ENCODE results near the gene TRAP1. TPM values are rescaled to one million over a fixed set of nuclear protein-coding genes. Genes with fewer than 3 reads are reported as not detected.

The TRAP1 gene
- total RNA-seq, 2 donors from 2014 or later = 105 to 257 TPM

DNA sequence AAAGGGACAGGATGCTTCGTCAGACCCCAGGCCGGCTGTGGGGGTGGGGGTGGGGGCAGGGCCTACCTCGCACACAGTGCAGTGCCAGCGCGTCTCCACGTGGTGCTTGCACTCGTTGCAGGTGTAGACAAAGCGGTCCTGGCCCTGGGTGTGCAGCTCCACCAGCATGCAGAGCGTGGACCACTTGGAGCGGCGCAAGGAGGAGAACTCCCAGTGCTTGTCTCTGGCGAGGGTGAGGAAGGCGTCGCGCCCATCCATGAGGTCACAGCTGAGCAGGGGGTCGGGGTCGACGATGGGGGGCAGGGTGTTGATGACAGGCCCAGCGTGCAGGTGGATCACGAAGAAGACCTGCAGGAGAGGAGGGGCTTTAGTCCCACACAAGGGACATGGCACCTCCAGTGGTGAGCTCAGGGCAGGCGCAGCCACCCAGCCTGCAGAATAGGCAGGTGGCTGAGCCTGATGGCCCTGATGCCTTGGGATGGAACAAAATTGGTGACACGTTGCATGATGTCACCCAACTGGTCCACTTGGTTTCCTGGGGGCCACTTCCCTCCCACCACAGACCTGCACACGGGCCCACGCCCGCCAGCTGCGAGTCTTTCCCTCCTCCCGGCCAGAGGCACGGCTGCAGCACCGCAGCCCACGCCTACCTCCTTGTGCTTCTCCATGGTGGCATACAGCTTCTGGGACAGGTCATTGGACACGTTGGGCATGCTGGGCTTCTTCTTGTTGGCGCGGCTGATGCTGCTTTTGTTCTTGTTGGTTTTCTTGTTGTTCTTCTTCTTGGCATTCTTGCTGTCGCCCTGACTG, 14.0 kb upstream of the TRAP1 start:
- Mint-ChIP-seq H3K36me3 (peaks cover 11% of the 10 kb centered on the region), H3K27me3 (no peaks in the 10 kb centered on the region), H3K27ac (no peak overlapping the region), H3K9me3 (no peaks in the 10 kb centered on the region), H3K4me1 (ENCODE audit: low read depth in 2 of 2) (peaks cover 0 to 15% of the 10 kb centered on the region in 2 donors), H3K4me3 (no peak overlapping the region)
- DNase-seq (ENCODE audit: low spot score) (no peak), ATAC-seq (no peak)

GRCh38 chr16:3730161-3731125, 13.1 kb upstream of the TRAP1 start:
- H3K9me3 Mint-ChIP-seq = no peaks in the 10 kb centered on the region
- H3K36me3 Mint-ChIP-seq = peaks cover 5% of the 10 kb centered on the region
- H3K4me3 Mint-ChIP-seq = no peak overlapping the region
- no peak overlapping the region for H3K27ac Mint-ChIP-seq
- DNase-seq (ENCODE audit: low spot score) (no peak), ATAC-seq (no peak)
- peaks cover 0 to 10% of the 10 kb centered on the region in 2 donors for H3K4me1 Mint-ChIP-seq (ENCODE audit: low read depth in 2 of 2)
- no peaks in the 10 kb centered on the region for H3K27me3 Mint-ChIP-seq

DNA sequence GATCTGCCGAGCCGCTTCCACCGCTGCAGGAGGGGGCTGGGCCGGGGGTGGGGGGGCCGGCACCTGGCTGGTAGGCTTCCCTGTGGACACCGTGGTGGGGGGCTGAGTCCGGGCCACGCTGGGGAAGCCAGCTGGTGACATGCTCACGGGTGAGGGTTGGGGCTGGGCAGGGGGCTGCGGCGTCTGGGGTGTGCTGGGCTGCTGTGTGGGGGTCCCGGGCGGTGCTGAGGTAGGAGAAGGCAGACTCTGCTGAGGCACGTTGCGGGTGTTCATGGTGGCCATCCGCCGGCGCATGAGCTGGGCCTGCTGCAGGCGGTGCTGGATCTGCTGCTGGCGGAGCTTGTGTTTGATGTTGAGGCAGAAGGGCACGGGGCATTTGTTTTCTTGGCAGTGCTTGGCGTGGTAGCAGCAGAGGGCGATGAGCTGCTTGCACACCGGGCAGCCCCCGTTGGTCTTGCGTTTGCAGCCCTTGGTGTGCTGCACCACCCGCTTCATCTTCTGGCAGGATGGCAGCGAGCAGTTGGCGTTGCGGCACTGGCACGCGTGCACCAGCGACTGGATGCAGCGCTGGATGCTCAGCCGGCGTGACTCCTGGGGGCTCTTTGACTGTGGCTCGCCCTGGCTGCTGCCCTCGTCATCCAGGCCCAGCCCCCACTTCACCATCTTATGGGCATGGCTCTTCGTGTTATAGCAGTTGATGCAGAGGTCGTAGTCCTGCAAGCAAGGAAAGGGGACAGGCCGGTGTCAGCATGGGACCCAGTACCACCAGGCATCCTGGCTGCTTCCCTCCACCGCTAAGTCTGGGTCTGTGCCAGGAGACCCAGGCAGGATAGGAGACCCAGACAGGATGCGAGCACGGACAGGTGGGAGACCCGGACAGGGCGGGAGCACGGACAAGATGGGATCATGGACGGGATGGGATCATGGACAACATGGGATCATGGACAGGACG, 12.1 kb upstream of the TRAP1 start:
- DNase-seq (ENCODE audit: low spot score) = no peak
- no peak overlapping the region for H3K27ac Mint-ChIP-seq
- H3K4me1 Mint-ChIP-seq (ENCODE audit: low read depth in 2 of 2) = peaks cover 0 to 10% of the 10 kb centered on the region in 2 donors
- ATAC-seq = no peak
- H3K9me3 Mint-ChIP-seq = no peaks in the 10 kb centered on the region
- peaks cover 5% of the 10 kb centered on the region for H3K36me3 Mint-ChIP-seq
- no peaks in the 10 kb centered on the region for H3K27me3 Mint-ChIP-seq
- H3K4me3 Mint-ChIP-seq = no peak overlapping the region

DNA sequence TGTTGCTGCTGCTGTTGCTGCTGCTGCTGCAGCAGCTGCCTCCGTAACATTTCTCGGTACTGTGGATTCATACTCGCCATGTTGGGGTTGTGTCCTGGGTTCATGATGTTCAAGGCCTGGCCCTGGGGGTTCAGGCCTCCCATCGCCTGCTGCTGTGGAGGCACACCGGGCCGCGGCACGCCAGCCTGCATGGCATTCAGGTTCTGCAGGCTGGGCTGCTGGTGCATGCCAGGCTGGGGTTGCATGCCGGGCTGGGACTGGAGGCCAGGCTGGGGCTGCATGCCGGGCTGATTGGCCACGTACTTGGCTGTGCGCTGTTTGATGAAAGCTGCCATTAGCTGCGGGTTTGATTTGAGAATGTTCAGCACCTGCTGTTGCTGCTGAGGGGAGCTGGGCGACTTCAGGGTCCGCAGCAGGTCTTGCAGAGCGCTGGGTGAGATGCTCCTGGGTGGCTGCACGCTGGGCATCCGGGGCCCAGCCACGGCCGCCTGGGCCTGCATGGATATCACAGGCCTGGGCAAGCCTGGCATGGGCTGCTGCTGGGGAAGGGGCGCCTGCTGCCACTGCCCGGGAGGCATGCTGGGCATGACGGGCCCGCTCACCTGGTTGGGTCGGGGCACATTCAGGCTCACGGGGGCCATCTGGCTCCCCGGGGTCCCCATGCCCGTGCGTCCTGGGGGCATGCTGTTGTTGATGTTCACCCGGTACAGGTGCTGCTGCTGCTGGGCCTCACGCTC, 11.3 kb upstream of the TRAP1 start:
- H3K4me1 Mint-ChIP-seq (ENCODE audit: low read depth in 2 of 2) = peaks cover 0 to 7% of the 10 kb centered on the region in 2 donors
- DNase-seq (ENCODE audit: low spot score) (no peak), ATAC-seq (no peak)
- no peaks in the 10 kb centered on the region for H3K27me3 Mint-ChIP-seq
- no peak overlapping the region for H3K27ac Mint-ChIP-seq
- H3K4me3 Mint-ChIP-seq = no peak overlapping the region
- H3K36me3 Mint-ChIP-seq = peaks cover 5% of the 10 kb centered on the region
- no peaks in the 10 kb centered on the region for H3K9me3 Mint-ChIP-seq

GRCh38 chr16:3727806-3728381, 10.6 kb upstream of the TRAP1 start:
- Mint-ChIP-seq H3K36me3 (peaks cover 5% of the 10 kb centered on the region), H3K4me1 (ENCODE audit: low read depth in 2 of 2) (peaks cover 0 to 7% of the 10 kb centered on the region in 2 donors), H3K27ac (no peak overlapping the region), H3K4me3 (no peak overlapping the region), H3K27me3 (no peaks in the 10 kb centered on the region), H3K9me3 (no peaks in the 10 kb centered on the region)
- no peak for DNase-seq (ENCODE audit: low spot score)
- ATAC-seq = no peak

- ATAC-seq = no peak
- Mint-ChIP-seq H3K36me3 (peaks cover 5% of the 10 kb centered on the region), H3K4me1 (ENCODE audit: low read depth in 2 of 2) (peaks cover 0 to 5% of the 10 kb centered on the region in 2 donors), H3K27ac (no peak overlapping the region), H3K9me3 (no peaks in the 10 kb centered on the region), H3K4me3 (no peak overlapping the region), H3K27me3 (no peaks in the 10 kb centered on the region)
- DNase-seq (ENCODE audit: low spot score) = no peak
Observed at GRCh38 chr16:3726021-3726687, 8.8 kb upstream of the TRAP1 start.

- no peak overlapping the region for H3K4me3 Mint-ChIP-seq
- H3K27ac Mint-ChIP-seq = no peak overlapping the region
- DNase-seq (ENCODE audit: low spot score) (no peak), ATAC-seq (no peak)
- peaks cover 0 to 2% of the 10 kb centered on the region in 2 donors for H3K4me1 Mint-ChIP-seq (ENCODE audit: low read depth in 2 of 2)
- no peaks in the 10 kb centered on the region for H3K27me3 Mint-ChIP-seq
- peaks cover 3% of the 10 kb centered on the region for H3K36me3 Mint-ChIP-seq
- no peaks in the 10 kb centered on the region for H3K9me3 Mint-ChIP-seq
Observed at GRCh38 chr16:3725276-3725675, 8.0 kb upstream of the TRAP1 start.

DNA sequence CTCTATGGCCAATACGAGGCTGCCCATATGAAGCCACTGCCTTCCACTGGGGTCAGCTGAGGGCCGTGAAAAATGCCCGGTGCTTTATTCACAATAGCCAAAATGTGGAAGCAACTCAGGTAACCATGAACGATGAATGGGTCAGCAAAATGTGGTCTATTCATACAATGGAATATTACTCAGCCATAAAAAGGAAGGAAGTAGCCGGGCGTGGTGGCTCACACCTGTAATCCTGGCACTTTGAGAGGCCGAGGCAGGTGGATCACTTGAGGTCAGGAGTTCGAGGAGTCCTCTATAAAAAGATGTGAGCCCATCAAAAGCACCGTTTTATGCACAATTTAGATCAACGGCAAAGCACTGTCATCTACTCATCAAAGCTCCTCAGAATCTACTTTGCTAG, 5.2 kb upstream of the TRAP1 start:
- H3K36me3 Mint-ChIP-seq = no peaks in the 10 kb centered on the region
- H3K9me3 Mint-ChIP-seq = no peaks in the 10 kb centered on the region
- no peaks in the 10 kb centered on the region for H3K27me3 Mint-ChIP-seq
- DNase-seq (ENCODE audit: low spot score) (no peak), ATAC-seq (no peak)
- H3K4me3 Mint-ChIP-seq = no peak overlapping the region
- H3K4me1 Mint-ChIP-seq (ENCODE audit: low read depth in 2 of 2) = peaks cover 3 to 6% of the 10 kb centered on the region in 2 donors
- H3K27ac Mint-ChIP-seq = no peak overlapping the region

- H3K4me3 Mint-ChIP-seq = no peak overlapping the region
Observed at GRCh38 chr16:3720418-3720817, 3.1 kb upstream of the TRAP1 start.

GRCh38 chr16:3718628-3719027, 1.3 kb upstream of the TRAP1 start:
- Mint-ChIP-seq H3K36me3 (no peaks in the 10 kb centered on the region), H3K9me3 (no peaks in the 10 kb centered on the region), H3K27ac (peak overlapping the region in 1 of 2 donors; percentile 67), H3K4me1 (ENCODE audit: low read depth in 2 of 2) (peaks cover 14 to 21% of the 10 kb centered on the region in 2 donors), H3K27me3 (no peaks in the 10 kb centered on the region), H3K4me3 (no peak overlapping the region)
- DNase-seq (ENCODE audit: low spot score) (no peak), ATAC-seq (no peak)

More at GRCh38 chr16:3720418-3720817, 3.1 kb upstream of the TRAP1 start:
- Mint-ChIP-seq H3K9me3 (no peaks in the 10 kb centered on the region), H3K36me3 (no peaks in the 10 kb centered on the region), H3K27ac (no peak overlapping the region), H3K4me1 (ENCODE audit: low read depth in 2 of 2) (peaks cover 6 to 9% of the 10 kb centered on the region in 2 donors), H3K27me3 (no peaks in the 10 kb centered on the region)
- ATAC-seq = no peak
- no peak for DNase-seq (ENCODE audit: low spot score)

GRCh38 chr16:3718019-3718391, 681 bp upstream of the TRAP1 start:
- DNase-seq (ENCODE audit: low spot score) (no peak), ATAC-seq (no peak)
- peak overlapping the region; percentile 67 to 68 for H3K27ac Mint-ChIP-seq
- no peaks in the 10 kb centered on the region for H3K36me3 Mint-ChIP-seq
- H3K4me3 Mint-ChIP-seq = peak overlapping the region; percentile 76
- H3K9me3 Mint-ChIP-seq = no peaks in the 10 kb centered on the region
- peaks cover 14 to 21% of the 10 kb centered on the region in 2 donors for H3K4me1 Mint-ChIP-seq (ENCODE audit: low read depth in 2 of 2)
- no peaks in the 10 kb centered on the region for H3K27me3 Mint-ChIP-seq

- Mint-ChIP-seq H3K4me1 (ENCODE audit: low read depth in 2 of 2) (peaks cover 14 to 21% of the 10 kb centered on the region in 2 donors), H3K27ac (peak overlapping the region; percentile 62 to 89), H3K4me3 (peak overlapping the region; percentile 84), H3K9me3 (no peaks in the 10 kb centered on the region), H3K36me3 (no peaks in the 10 kb centered on the region), H3K27me3 (no peaks in the 10 kb centered on the region)
- ATAC-seq (peak; percentile 2 to 49), DNase-seq (ENCODE audit: low spot score) (no peak)
Observed at GRCh38 chr16:3716831-3717234, 491 bp downstream of the TRAP1 start.

Measured in natural killer cell treated with Interleukin-12 subunit alpha and Interleukin-12 subunit beta and Interleukin-15 and Interleukin-18, amount 100 ng/mL, for 72 hours (primary cell).